ENCODE data around the gene RBPJL.

RBPJL gene

DNA sequence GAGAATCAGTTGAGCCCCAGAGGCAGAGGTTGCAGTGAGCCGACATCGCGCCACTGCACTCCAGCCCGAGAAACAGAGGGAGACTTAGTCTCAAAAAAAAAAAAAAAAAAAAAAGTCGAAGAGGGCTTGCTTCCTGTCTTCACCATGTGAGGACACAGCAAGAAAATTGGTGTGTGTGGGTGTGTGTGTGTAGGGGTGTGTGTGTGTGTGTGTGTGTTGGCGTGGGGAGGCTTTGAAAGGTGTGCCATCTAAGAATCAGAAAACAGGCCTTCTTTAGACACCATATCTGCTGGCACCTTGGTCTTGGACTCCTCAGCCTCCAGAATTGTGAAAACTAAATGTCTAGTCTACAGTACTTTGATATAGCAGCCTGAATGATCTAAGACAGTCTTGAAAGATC is 6.9 kb upstream of the RBPJL start:
- Histone ChIP-seq H3K4me3 (IDR thresholded peaks at IDR 0.05; ENCODE audit: insufficient read depth, low read depth, low read length) (no peak overlapping the region), H3K9ac (no peak overlapping the region), H3K4me2 (no peak overlapping the region), H3K27ac (no peak overlapping the region), H3K27me3 (ENCODE audit: insufficient read depth, low read depth) (no peaks in the 10 kb centered on the region), H3K36me3 (ENCODE audit: insufficient read depth) (no peaks in the 10 kb centered on the region), H4K20me1 (ENCODE audit: insufficient read depth) (no peaks in the 10 kb centered on the region), H3K79me2 (ENCODE audit: insufficient read depth, low read depth) (no peaks in the 10 kb centered on the region), H3K4me1 (ENCODE audit: low read depth, poor library complexity, severe bottlenecking) (peaks cover 32% of the 10 kb centered on the region), H2AFZ (ENCODE audit: low read depth) (no peak overlapping the region)
- TF ChIP-seq, protein P1, sequence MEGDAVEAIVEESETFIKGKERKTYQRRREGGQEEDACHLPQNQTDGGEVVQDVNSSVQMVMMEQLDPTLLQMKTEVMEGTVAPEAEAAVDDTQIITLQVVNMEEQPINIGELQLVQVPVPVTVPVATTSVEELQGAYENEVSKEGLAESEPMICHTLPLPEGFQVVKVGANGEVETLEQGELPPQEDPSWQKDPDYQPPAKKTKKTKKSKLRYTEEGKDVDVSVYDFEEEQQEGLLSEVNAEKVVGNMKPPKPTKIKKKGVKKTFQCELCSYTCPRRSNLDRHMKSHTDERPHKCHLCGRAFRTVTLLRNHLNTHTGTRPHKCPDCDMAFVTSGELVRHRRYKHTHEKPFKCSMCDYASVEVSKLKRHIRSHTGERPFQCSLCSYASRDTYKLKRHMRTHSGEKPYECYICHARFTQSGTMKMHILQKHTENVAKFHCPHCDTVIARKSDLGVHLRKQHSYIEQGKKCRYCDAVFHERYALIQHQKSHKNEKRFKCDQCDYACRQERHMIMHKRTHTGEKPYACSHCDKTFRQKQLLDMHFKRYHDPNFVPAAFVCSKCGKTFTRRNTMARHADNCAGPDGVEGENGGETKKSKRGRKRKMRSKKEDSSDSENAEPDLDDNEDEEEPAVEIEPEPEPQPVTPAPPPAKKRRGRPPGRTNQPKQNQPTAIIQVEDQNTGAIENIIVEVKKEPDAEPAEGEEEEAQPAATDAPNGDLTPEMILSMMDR (conservative IDR thresholded peaks at IDR 0.05; ENCODE audit: low read depth, low read length) = no peak

DNA sequence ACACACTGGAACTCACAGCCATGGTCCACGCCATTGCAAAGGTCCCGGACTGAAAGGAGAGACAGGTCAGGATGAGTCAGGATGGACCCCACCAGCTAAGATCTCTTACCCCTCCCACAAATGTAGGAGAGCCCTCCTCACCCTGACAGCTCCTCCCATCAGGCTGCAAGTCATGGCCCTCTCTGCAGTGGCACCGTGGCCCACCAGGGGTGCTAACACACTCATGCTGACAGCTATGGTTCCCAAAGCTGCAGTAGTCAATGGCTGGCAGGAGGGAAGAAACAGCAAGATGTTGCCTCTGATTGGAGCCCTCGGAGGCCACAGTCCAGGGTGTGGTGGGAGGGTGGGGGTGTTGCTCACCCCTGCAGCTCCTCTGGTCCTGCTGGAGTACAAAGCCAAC is 5.7 kb upstream of the RBPJL start:
- Histone ChIP-seq H4K20me1 (ENCODE audit: insufficient read depth) (no peaks in the 10 kb centered on the region), H3K79me2 (ENCODE audit: insufficient read depth, low read depth) (no peaks in the 10 kb centered on the region), H3K4me1 (ENCODE audit: low read depth, poor library complexity, severe bottlenecking) (peaks cover 36% of the 10 kb centered on the region), H3K4me3 (IDR thresholded peaks at IDR 0.05; ENCODE audit: insufficient read depth, low read depth, low read length) (no peak overlapping the region), H2AFZ (ENCODE audit: low read depth) (peak overlapping the region; percentile 35), H3K27me3 (ENCODE audit: insufficient read depth, low read depth) (no peaks in the 10 kb centered on the region), H3K27ac (peak overlapping the region; percentile 79), H3K4me2 (peak overlapping the region; percentile 55), H3K9ac (no peak overlapping the region; the same call in 1 of the 2 replicates), H3K36me3 (ENCODE audit: insufficient read depth) (no peaks in the 10 kb centered on the region)
- TF ChIP-seq, protein P1 (conservative IDR thresholded peaks at IDR 0.05; ENCODE audit: low read depth, low read length) = peak; percentile 76

DNA sequence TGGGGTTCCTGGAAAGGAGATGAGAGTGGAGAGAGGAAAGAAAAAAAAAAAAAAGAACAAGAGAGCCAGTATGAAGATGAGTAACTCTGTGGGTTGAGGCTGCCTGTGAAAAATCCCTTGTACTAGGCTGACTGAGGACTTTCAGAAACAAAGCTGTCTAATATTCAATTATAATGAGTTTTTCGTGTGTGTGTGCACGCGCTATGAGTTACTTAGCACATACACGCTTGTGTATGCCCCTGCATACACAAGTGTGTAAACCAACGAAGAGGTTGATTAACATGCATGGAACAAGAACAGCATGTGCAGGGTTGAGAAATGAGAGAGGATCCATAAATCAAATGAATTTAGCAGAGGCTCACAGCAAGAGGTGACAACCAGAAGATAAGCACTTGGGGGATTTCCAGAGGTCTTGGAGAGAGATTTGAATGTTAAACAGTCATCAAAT is 4.8 kb upstream of the RBPJL start:
- H3K4me3 ChIP-seq (IDR thresholded peaks at IDR 0.05; ENCODE audit: insufficient read depth, low read depth, low read length) = no peak overlapping the region

DNA sequence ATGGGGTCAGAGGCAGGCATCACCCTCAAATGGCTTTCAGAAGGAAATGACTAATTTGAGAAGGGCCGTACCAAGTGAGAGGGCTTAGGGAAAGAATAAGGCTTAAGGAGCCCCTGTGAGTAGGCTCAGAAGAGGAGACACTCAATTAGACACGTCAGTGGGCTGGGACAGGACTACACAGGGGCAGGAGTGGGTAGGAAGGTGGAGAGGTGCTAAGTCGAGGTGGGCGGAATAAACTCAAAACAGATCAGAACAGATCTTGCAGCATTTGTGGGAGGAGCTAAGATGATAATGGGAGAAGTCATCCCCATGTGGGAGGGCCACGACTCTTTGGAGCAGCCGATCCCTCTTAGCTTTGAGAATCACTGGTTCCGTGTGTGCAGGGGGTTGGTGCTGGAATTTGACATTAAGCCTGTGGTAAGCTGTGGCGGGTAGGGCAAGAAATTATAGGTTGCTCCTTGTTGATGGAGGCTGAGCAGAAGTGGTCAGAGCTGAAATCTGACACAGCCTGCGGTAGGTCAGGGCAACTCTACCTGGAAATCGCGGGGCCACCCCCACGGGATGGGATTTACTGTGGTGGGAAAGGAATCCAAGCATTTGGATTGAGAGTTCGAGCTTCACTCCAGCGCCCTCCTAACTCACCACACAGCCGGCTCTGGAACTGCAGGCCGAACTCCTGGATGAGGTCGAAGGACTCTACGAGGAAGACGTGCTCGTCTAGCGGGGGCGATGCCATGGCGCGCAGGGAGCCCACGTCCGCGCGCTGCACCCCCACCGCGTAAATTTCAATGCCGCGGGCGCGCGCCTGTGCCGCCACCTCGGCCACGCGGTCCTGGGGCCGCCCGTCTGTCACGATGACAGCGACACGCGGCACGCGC is 2.8 kb upstream of the RBPJL start:
- Histone ChIP-seq H3K4me2 (no peak overlapping the region), H3K27me3 (ENCODE audit: insufficient read depth, low read depth) (no peaks in the 10 kb centered on the region), H3K9ac (no peak overlapping the region), H2AFZ (ENCODE audit: low read depth) (no peak overlapping the region), H4K20me1 (ENCODE audit: insufficient read depth) (no peaks in the 10 kb centered on the region), H3K79me2 (ENCODE audit: insufficient read depth, low read depth) (no peaks in the 10 kb centered on the region), H3K4me3 (IDR thresholded peaks at IDR 0.05; ENCODE audit: insufficient read depth, low read depth, low read length) (no peak overlapping the region), H3K27ac (no peak overlapping the region), H3K4me1 (ENCODE audit: low read depth, poor library complexity, severe bottlenecking) (peaks cover 36% of the 10 kb centered on the region), H3K36me3 (ENCODE audit: insufficient read depth) (no peaks in the 10 kb centered on the region)
- TF ChIP-seq, protein P1 (conservative IDR thresholded peaks at IDR 0.05; ENCODE audit: low read depth, low read length) = no peak

More for the DNA sequence above, 4.8 kb upstream of the RBPJL start:
- TF ChIP-seq, protein P1 (conservative IDR thresholded peaks at IDR 0.05; ENCODE audit: low read depth, low read length) = no peak
- H2AFZ ChIP-seq (ENCODE audit: low read depth) = peak overlapping the region; percentile 35
- no peaks in the 10 kb centered on the region for H3K27me3 ChIP-seq (ENCODE audit: insufficient read depth, low read depth)
- peak overlapping the region; percentile 79 for H3K27ac ChIP-seq
- peaks cover 36% of the 10 kb centered on the region for H3K4me1 ChIP-seq (ENCODE audit: low read depth, poor library complexity, severe bottlenecking)
- peak overlapping the region; percentile 24; the same call in 1 of the 2 replicates for H3K9ac ChIP-seq
- no peaks in the 10 kb centered on the region for H3K79me2 ChIP-seq (ENCODE audit: insufficient read depth, low read depth)
- H3K4me2 ChIP-seq = peak overlapping the region; percentile 55
- no peaks in the 10 kb centered on the region for H4K20me1 ChIP-seq (ENCODE audit: insufficient read depth)
- H3K36me3 ChIP-seq (ENCODE audit: insufficient read depth) = no peaks in the 10 kb centered on the region

Measured in KMS-11 (cell line).